SK-N-SH (cell line): ENCODE results near the gene BNC2.

Experiments
- CTCF ChIP-seq: fragments of 200-600 bp; sonication (generic); IDR thresholded peaks from 2 replicates; pipeline ENCODE4 v1.6.1; 2017; ENCODE audit warnings: antibody characterized with exemption, mild to moderate bottlenecking, moderate library complexity
- EP300 ChIP-seq, 2 experiments: IDR thresholded peaks; 2 replicates each; pipeline versions ENCODE4 v1.4.0 to v1.6.1; 2012; ENCODE audit warnings: borderline replicate concordance in 1 of 2, low read depth in 1 of 2, low read length in 1 of 2
- FOXJ3 ChIP-seq: sonication (generic); formaldehyde crosslinking; IDR thresholded peaks from 2 replicates; pipeline ENCODE4 v1.5.1; 2020; ENCODE audit warnings: mild to moderate bottlenecking, missing genetic modification reagents
- PBX3 ChIP-seq: IDR thresholded peaks from 2 replicates; pipeline ENCODE4; 2012

DNA sequence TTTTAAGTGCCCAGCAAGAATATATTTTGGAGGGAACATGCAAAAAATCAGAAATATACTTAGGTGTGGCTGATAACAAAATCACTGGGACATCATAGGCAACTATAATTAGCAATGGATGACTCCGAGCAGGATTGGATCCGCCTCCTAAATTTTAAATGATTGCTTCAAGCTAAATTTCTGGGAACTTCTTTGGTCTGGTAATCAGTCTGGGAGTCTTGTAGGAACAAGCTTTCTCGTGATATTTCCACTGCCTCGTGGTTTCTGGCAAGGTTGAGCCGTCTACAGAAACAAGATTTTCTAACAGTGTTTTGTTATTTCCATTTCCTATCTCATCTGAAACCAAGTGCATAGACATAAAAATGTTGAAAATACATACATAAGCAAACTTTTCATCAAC lies 232.6 kb downstream of the BNC2 start:
- TF ChIP-seq PBX3 (no peak), CTCF (no peak), FOXJ3 (CRISPR knock-in tag) (no peak), EP300 (IDR thresholded peaks at IDR 0.05; ENCODE audit: borderline replicate concordance in 1 of 2, low read depth in 1 of 2, low read length in 1 of 2) (no peak)
